Pancreas (tissue), 10 donors: ENCODE measurements around the gene ABTB1. TPM values are rescaled to one million over a fixed set of nuclear protein-coding genes. Genes with fewer than 3 reads are reported as not detected.

Experiments used
- ATAC-seq, 4 donors: fragments of 200-7000 bp; cut with Tn5 transposase; one replicate each; pipeline versions ENCODE4 v1.8.0 to v1.9.1; 2020; ENCODE audit warnings: mild to moderate bottlenecking in 4 of 4, moderate library complexity in 4 of 4
- DNase-seq, 6 donors: peaks; one replicate each; pipeline ENCODE4 v3.0.0-alpha.2; 2020
- FAIRE-seq: peaks from 2 replicates; lab custom pipeline; 2012; peaks lifted over from hg19 to GRCh38; lab: Jason Lieb, UNC
- H3K27ac ChIP-seq, 4 donors: fragments of 200-600 bp; sonication (generic); 1 replicate in 3 of 4; 2 replicates in 1 of 4; pipeline versions ENCODE4 v1.5.0 to v1.8.0; 2020
- H3K27me3 ChIP-seq, 4 donors: fragments of 200-600 bp; one replicate each; pipeline ENCODE4 v1.8.0; 2021
- H3K36me3 ChIP-seq, 3 donors: fragments of 200-600 bp; sonication (generic) in 1 of 3; one replicate each; pipeline versions ENCODE4 v1.5.0 to v1.8.0; 2020 to 2021
- H3K4me1 ChIP-seq, 3 donors: fragments of 200-600 bp; one replicate each; pipeline ENCODE4 v1.8.0; 2021
- H3K4me3 ChIP-seq, 4 donors: fragments of 200-600 bp; sonication (generic) in 2 of 4; one replicate each; pipeline versions ENCODE4 v1.5.0 to v1.8.0; 2020 to 2021
- H3K9me3 ChIP-seq, 4 donors: fragments of 200-600 bp; one replicate each; pipeline ENCODE4 v1.8.0; 2021
- CTCF ChIP-seq, 4 donors: fragments of 200-600 bp; sonication (generic) in 3 of 4; IDR thresholded peaks; one replicate each; pipeline versions ENCODE4 v1.5.0 to v1.8.0; 2021; ENCODE audit warnings: antibody characterized with exemption in 4 of 4
- WGBS, 2 donors: extraction: QIAGEN DNeasy Blood & Tissue Kit; methylation state at CpG; one replicate each; pipeline ENCODE4 v1.1.7; 2013; 5-methylcytosine and 5-hydroxymethylcytosine counted together
- intact Hi-C, 3 donors: fragments of 100-400 bp; cut with DNase I; formaldehyde crosslinking; loops; one replicate each; pipeline versions ENCODE4 v1.11.1 to v1.14.2; 2022
- polyA plus RNA-seq, 2 donors: library from polyadenylated mRNA; stranded (reverse); fragments of 200-250 nt; gene quantifications; one replicate each; pipeline ENCODE4 v1.2.3, GENCODE V29; 2013
- total RNA-seq, 6 donors: library from RNA; stranded (reverse); fragmentation: NEBNext Ultra II Directional in 4 of 6; extraction: Animal tissue kit (Norgen Biotek cat#: 25700) in 4 of 6; gene quantifications; one replicate each; pipeline versions ENCODE4 v1.2.1 to v1.2.4, GENCODE V29; 2021 to 2023
- donor health status: healthy with polysubstance abuse.
- donor health status: DM: no; HTN: no; CAD: no; lungs with moderate emphysema.
- donor health status: DM: no; HTN: no; CAD: no.
- donor health status: control.
- donor health status: control.
- donor health status: Bipolar disorder and iron deficiency.
- donor health status: DM: yes; HTN: yes; CAD: no.
- donor health status: DM: no; HTN: no; CAD: no.
- donor health status: DM: no; HTN: no; CAD: no.
- donor health status: DM: yes; HTN: yes; CAD: no.

The ABTB1 gene
- total and polyA plus RNA-seq, 8 donors = 7.6 to 60.7 (median 17.2) TPM

DNA sequence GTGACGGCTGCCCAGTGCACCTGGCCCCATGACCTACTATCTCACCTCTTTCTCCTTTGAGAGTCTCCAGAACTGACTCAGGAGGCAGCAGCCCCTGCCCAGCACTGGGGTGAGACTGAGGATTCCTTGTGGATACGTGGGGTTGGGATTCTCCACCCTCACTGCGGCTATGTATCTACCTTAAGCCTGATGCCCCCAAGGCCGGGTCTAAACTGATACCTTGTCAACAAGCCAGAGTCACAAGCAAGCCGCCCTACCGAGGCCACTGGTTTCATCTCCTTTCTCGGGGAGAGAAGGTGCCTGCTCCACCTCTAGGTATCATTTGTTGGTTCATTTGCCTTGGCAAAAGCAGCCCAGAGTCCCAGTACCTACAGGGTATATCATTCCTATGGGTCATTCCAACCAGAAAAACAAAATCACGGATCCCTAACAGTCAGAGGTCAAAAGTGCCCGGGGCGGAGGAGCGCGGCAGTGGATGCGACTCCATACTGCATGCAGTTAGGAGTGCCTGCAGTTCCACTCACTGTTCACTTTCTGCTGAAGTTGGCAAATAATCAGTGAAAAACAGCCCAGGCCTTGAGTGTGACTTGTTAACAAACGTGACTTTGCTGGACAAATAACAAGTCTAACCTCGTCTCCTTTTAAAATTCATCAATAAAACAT, 47.5 kb downstream of the ABTB1 start:
- no peak overlapping the region for H3K27ac ChIP-seq
- FAIRE-seq = no peak
- TF ChIP-seq CTCF (IDR thresholded peaks at IDR 0.05) = no peak
- no peak overlapping the region for H3K4me3 ChIP-seq
- H3K27me3 ChIP-seq = no peaks in the 10 kb centered on the region
- no peak for DNase-seq
- H3K9me3 ChIP-seq = no peaks in the 10 kb centered on the region
- intact Hi-C loops = no loop called here
- 82 to 85% methylated on average over 15 of the region's 15 CpGs for WGBS, 2 donors
- no peaks in the 10 kb centered on the region for H3K36me3 ChIP-seq
- ATAC-seq = no peak
- no peaks in the 10 kb centered on the region for H3K4me1 ChIP-seq

DNA sequence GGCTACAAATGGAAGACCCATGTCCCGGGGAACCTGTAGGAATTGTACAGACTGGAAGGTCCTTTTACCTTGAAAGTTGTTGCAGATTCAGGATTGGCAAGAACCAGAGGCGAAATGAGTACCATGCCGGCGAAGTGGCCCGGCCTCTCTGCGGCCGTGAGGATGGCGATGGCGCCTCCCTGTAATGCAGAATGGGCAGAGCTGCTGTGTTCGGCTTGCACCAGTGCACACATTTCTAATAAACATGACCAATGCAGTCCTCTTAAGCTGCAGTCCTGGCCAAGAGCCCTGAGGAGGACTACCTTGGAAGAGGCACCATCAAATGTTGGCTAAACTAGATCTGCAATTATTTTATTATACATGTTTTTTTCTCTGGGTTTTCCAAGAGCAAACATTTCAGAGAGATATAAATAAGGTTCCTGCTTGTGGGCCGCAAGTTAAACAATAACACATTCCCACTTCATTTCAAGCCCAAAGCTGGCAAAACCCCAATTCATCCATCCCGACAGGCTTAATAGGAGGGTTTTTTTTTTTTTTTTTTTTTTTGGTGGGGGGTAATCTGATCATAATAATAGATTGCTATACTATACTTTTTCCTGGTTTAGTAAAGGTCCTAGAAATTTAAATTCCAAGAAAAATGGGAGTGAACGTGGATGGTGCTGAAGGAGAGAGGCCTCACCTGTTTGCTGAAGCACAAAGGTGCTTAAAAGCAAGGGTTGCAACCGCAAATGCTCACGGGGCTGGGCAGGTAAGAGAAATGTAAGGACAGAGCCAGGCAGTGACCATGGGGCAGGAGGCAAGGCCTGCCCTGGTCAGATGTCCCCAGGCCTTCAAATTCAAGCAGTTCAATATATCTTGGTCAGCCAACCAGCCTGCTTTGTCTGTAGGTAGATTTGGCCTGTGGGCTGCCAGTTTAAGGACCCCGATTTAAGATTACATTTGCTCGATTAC, 48.5 kb downstream of the ABTB1 start:
- Histone ChIP-seq H3K4me3 (no peak overlapping the region), H3K4me1 (no peaks in the 10 kb centered on the region), H3K9me3 (no peaks in the 10 kb centered on the region), H3K36me3 (no peaks in the 10 kb centered on the region), H3K27ac (no peak overlapping the region), H3K27me3 (no peaks in the 10 kb centered on the region)
- FAIRE-seq (no peak), ATAC-seq (peak in 1 of 4 donors; percentile 22), DNase-seq (peak in 1 of 6 donors; percentile 30)
- TF ChIP-seq CTCF (IDR thresholded peaks at IDR 0.05) = no peak
- WGBS, 2 donors = 81 to 82% methylated on average over 17 of the region's 17 CpGs
- intact Hi-C loops = no loop called here

DNA sequence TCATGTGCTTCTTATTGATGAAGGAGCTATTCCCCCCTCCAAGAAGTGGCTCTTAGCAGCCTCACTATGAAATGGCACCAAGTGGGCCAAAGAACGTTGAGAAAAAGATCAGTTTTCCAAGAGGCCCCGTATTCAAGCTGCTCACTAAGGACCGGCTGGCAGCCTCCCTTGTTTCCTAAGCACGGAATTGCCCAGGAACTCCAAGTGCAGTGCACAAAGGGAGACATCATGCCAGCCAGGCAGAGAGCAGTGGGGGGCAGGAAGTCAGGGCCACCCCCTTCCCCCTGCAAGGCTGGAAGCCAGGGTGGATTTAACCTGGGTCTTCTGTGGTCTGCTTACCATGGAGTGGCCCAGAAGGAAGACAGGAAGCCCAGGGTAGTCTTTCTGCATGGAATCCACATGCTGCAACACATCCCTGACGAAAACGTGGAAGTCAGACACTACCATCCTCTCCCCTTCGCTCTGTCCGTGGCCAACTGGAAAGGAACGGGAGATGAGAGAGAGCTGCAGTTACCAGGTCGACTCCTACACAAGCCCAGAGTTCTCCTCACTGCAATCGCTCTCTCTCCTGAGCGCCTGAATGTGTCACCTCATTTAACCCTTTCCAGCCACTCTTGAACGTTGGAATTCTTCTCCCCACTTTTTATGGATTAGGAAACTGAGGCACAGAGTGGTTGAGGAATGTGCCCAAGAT, 49.5 kb downstream of the ABTB1 start:
- Histone ChIP-seq H3K27ac (no peak overlapping the region), H3K36me3 (no peaks in the 10 kb centered on the region), H3K4me3 (no peak overlapping the region), H3K27me3 (no peaks in the 10 kb centered on the region), H3K9me3 (no peaks in the 10 kb centered on the region), H3K4me1 (no peaks in the 10 kb centered on the region)
- ATAC-seq = no peak
- 65 to 66% methylated on average over 13 of the region's 13 CpGs for WGBS, 2 donors
- FAIRE-seq = no peak
- DNase-seq = no peak
- no peak for TF ChIP-seq CTCF (IDR thresholded peaks at IDR 0.05)
- intact Hi-C loops = no loop called here

DNA sequence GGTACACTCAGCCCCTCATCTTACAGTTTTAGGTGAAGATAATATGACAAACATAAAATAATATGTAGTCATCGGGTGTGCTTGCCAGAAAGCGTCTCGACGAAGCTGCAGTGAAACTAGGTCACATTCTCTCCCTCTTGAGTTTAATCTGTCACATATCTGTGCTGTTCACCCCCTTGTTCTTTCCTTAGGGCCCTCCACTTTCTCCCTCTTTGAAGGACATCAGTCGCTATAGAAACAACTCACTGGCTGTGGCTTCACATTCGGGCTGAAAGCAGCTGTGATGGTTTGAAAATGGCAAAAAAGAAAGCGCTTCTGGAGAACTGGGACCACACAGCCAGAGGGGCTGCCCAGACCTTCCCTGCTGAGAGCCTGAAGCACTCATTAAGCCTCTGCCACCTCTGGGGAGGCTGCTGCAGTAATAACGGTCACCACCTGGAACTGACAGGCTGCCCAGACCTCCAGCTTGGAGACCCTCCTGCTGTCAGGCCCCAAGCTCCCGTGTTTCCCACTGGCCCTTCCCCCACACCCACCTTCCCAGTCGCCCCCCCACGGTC, 50.3 kb downstream of the ABTB1 start:
- H3K27me3 ChIP-seq = no peaks in the 10 kb centered on the region
- FAIRE-seq (no peak), DNase-seq (no peak), ATAC-seq (no peak)
- H3K27ac ChIP-seq = no peak overlapping the region
- H3K4me1 ChIP-seq = no peaks in the 10 kb centered on the region
- no peak for TF ChIP-seq CTCF (IDR thresholded peaks at IDR 0.05)
- H3K36me3 ChIP-seq = no peaks in the 10 kb centered on the region
- no peaks in the 10 kb centered on the region for H3K9me3 ChIP-seq
- 46% methylated on average over 11 of the region's 11 CpGs for WGBS, 2 donors
- intact Hi-C loops = no loop called here
- H3K4me3 ChIP-seq = no peak overlapping the region
